ENCODE data around the gene RPA1. TPM values are rescaled to one million over a fixed set of nuclear protein-coding genes. Genes with fewer than 3 reads are reported as not detected.

RPA1 gene
- total RNA-seq, 3 donors from 2014 or later, result 52.3 to 77.4 (median 75.5) TPM

GRCh38 chr17:1918346-1919162 lies 88.7 kb downstream of the RPA1 start:
- TF ChIP-seq, protein P1, sequence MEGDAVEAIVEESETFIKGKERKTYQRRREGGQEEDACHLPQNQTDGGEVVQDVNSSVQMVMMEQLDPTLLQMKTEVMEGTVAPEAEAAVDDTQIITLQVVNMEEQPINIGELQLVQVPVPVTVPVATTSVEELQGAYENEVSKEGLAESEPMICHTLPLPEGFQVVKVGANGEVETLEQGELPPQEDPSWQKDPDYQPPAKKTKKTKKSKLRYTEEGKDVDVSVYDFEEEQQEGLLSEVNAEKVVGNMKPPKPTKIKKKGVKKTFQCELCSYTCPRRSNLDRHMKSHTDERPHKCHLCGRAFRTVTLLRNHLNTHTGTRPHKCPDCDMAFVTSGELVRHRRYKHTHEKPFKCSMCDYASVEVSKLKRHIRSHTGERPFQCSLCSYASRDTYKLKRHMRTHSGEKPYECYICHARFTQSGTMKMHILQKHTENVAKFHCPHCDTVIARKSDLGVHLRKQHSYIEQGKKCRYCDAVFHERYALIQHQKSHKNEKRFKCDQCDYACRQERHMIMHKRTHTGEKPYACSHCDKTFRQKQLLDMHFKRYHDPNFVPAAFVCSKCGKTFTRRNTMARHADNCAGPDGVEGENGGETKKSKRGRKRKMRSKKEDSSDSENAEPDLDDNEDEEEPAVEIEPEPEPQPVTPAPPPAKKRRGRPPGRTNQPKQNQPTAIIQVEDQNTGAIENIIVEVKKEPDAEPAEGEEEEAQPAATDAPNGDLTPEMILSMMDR (IDR thresholded peaks at IDR 0.05), result no peak
- DNase-seq (no peak), ATAC-seq (no peak)
- Histone ChIP-seq H3K4me3 (no peak overlapping the region), H3K36me3 (ENCODE audit: low read depth) (no peaks in the 10 kb centered on the region), H3K9me3 (no peaks in the 10 kb centered on the region), H3K4me1 (ENCODE audit: low read depth) (no peaks in the 10 kb centered on the region)
- intact Hi-C loops (cut with DNase I, micrococcal nuclease), result no loop called here

DNA sequence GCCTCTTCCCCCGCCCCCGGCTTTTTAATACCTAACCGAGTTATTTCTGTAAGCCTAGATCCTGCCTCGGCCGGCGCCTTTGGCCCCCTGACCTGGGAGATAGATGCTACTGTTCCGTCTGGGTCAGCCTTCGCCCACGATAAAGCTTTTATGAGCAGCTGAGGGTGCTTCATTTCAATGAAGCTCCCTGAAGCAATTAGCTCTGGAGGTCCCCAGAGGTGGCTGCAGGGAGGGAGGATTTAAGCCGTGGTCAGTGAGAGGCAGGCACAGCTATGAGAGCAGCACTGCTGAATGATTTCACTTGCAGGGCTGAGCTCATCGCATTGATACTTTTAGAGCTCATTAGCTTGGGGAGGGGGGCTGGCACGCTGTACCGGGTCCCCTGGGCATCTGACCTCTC lies 89.4 kb downstream of the RPA1 start:
- intact Hi-C loops (cut with DNase I, micrococcal nuclease), result no loop called here
- TF ChIP-seq, protein P1 (IDR thresholded peaks at IDR 0.05), result no peak

GRCh38 chr17:1920948-1921351 lies 91.1 kb downstream of the RPA1 start:
- ATAC-seq (no peak), DNase-seq (no peak)
- intact Hi-C loops (cut with DNase I, micrococcal nuclease), result no loop called here
- Histone ChIP-seq H3K4me3 (no peak overlapping the region), H3K4me1 (ENCODE audit: low read depth) (no peaks in the 10 kb centered on the region), H3K36me3 (ENCODE audit: low read depth) (no peaks in the 10 kb centered on the region), H3K9me3 (no peaks in the 10 kb centered on the region)
- TF ChIP-seq, protein P1 (IDR thresholded peaks at IDR 0.05), result no peak

More for the DNA sequence above, 89.4 kb downstream of the RPA1 start:
- Histone ChIP-seq H3K9me3 (no peaks in the 10 kb centered on the region), H3K36me3 (ENCODE audit: low read depth) (no peaks in the 10 kb centered on the region), H3K4me3 (no peak overlapping the region), H3K4me1 (ENCODE audit: low read depth) (no peaks in the 10 kb centered on the region)
- no peak for DNase-seq
- ATAC-seq, result no peak

DNA sequence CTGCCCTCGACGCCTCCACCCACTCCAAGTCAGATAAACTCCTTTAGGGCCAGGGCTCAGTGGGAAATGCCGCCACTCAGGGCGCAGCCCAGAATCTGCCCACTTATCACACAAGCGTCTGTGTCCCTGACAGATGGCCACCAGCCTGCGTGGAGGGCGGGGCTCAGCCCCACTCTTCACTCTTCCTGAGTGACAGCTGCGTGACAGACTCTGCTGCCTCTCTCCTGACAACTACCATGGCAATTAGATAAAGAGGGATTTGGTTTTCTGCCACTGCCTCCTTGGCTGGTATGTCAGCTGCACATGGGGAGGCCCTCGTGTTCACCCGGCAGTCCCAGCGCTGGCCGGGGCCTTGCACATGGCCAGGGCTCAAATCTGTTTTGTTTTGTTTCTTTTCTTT lies 99.2 kb downstream of the RPA1 start:
- peaks cover 8% of the 10 kb centered on the region for H3K4me1 ChIP-seq (ENCODE audit: low read depth)
- H3K4me3 ChIP-seq, result no peak overlapping the region
- ATAC-seq (peak; percentile 25), DNase-seq (no peak)
- no peaks in the 10 kb centered on the region for H3K9me3 ChIP-seq
- intact Hi-C loops (cut with DNase I, micrococcal nuclease), result no loop called here
- TF ChIP-seq, protein P1 (IDR thresholded peaks at IDR 0.05), result no peak
- H3K36me3 ChIP-seq (ENCODE audit: low read depth), result no peaks in the 10 kb centered on the region

DNA sequence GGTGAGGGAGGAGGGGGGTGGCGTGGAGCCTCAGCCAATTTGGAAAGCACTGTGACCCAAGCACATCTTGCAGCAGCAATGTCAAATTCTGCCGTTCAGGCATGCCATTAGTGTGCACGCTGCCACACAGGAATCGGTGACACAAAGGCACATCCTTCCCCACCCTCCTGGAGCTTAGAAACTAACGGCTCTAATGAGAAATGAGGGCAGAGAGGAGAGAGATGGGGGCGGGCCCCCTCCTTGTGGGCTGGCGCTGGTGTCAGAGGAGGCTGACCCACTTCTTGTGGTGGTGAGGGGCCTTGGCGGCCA lies 100.5 kb downstream of the RPA1 start:
- Histone ChIP-seq H3K9me3 (no peaks in the 10 kb centered on the region), H3K4me1 (ENCODE audit: low read depth) (peaks cover 8% of the 10 kb centered on the region), H3K4me3 (no peak overlapping the region), H3K36me3 (ENCODE audit: low read depth) (no peaks in the 10 kb centered on the region)
- TF ChIP-seq, protein P1 (IDR thresholded peaks at IDR 0.05), result no peak
- ATAC-seq (no peak), DNase-seq (no peak)
- intact Hi-C loops (cut with DNase I, micrococcal nuclease), result no loop called here
